Pulmonary artery endothelial cell (primary cell): ENCODE data around the gene POGK. TPM values are rescaled to one million over a fixed set of nuclear protein-coding genes. Genes with fewer than 3 reads are reported as not detected.
A peak's percentile ranks its signal among the peaks of the same experiment; 100 is the strongest.
"Not testable (repeated sequence)": the region's sequence is repeated elsewhere in the genome, so short reads cannot be mapped to it uniquely, and the experiment has no call there.

Experiments used
- DNase-seq: peaks from one replicate; pipeline ENCODE4 v3.0.0-alpha.2; 2011; ENCODE audit warnings: low read depth, low spot score
- total RNA-seq: library from RNA; depleted of rRNA; stranded (reverse); fragments of >200 nt; gene quantifications from 2 replicates; pipeline ENCODE4 v1.2.3, GENCODE V29; 2014

Gene POGK
- total RNA-seq, 1 donor from 2014 or later: 27.3 TPM

DNA sequence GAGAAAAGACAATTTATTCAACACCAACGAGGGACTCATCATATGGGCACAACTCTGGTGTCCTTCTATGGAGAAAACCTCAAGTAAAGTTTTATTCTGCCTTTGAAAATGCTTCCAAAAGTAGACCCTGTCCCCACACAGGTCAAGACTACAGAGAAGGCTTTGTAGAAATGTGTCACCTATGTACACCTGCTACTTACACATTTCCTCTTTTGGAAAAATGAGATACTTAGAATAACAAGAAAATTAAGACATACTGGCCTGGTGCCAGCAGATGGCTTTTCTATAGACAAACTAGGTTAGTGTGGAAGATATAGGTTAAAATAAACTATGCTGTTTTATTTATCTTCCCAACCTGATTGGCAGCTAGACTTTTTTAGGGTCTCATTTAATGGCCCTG, 13.6 kb downstream of the POGK start:
- DNase-seq: no peak

DNA sequence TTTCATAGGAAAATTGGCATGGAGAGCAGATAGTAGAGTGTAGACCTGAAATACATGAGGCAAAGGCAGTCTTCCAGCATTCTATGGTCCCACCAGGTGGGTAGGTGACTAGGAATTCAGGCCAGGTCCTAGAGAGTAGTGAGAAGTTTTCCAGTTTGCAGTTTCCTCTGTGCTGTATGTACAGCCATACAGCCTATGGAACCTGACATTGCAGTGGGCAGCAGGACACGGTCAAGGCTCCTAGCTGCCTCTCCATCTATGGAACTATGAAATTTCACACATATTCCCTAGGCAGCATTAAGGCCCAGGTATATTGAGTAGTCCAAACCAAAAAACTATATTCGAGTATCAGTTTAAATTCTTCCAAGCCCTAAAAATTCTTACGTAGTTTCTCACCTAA, 16.3 kb downstream of the POGK start:
- DNase-seq: no peak

DNA sequence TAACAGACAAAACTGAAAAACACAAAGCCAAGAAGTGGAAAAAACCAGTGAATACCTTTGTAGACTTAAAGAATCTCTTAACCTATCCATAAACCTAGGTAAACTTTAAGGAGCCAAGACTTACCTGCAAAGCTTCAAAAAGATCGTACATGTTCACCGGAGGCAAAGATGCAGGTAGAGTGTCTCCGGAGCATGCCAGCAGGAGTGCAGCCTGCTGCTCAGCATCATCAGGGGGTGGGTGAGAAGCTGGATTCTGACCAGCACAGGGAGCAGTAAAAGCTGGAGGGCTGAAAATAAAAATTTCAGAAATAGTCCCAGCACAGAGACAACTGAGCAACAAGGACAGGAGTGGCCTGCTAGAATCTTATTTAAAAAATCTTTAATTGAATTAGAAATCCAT, 18.7 kb downstream of the POGK start:
- no peak for DNase-seq

DNA sequence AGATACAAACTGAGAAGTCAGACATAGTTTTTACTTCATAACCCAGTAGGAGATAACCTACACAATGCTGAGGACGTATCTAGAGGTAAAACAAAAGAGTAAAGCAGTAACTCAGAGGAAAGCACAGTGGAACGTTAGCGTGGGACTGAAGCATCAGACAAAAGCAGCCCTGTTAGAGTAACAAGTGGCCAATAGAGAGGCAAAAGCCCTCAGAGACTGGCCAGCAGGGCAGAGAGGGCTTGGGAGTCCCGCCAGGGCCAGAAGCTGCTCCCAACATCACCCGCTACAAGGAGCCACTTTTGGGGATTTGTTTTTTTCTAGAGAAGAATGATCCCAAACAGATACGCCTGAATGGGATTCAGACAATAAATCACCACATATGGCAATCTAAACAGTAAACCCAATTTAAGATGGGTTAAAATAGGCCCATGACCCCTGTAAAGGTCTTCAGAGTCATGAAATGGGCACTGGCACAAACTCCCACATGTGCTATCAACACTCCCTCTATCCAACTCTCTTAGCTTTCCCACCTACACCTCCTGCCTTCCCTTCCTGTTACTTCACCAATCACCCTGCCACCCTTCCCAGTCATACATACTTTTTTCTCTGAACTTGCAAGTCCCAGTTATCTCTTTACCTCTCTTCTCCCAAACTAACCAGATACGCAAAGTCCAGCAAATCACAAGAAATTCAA, 19.6 kb downstream of the POGK start:
- DNase-seq: no peak

DNA sequence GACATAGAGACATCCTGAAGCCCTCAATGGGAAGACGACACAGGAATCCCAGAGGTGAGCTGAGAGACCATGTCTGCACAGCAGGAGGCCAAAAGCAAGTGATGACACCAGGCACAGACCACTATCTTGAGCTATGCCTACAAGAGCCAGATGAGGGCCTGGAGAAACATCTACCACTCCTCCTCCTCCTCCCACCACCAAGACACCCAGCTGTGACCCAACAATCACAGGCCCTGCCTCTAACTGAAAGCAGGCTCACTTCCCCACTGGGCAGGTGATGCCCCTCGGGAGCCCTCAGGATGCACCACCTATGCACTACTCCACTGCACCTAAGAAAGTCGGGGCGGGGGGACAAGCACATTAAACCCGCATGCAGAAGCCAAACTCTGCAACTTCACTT, 20.3 kb downstream of the POGK start:
- no peak for DNase-seq

DNA sequence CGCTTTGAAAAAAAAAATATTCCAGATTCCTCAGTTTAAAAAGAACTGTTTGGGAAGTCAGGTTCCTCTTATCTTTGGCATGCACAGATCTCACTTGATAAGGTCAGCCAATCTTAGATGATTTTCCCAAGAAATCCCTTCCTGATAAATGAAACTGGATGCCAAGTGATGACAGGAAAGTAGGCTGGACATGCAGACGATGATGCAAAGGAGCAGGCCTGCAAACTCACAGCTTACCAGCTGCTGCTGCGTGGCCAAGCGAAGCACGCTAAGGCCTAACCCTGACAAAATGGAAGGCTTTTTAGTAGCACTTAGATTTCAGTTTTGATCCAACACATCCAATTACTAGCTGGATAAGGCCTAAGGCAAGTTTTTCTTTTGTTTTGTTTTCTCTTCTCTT, 26.7 kb downstream of the POGK start:
- no peak for DNase-seq

DNA sequence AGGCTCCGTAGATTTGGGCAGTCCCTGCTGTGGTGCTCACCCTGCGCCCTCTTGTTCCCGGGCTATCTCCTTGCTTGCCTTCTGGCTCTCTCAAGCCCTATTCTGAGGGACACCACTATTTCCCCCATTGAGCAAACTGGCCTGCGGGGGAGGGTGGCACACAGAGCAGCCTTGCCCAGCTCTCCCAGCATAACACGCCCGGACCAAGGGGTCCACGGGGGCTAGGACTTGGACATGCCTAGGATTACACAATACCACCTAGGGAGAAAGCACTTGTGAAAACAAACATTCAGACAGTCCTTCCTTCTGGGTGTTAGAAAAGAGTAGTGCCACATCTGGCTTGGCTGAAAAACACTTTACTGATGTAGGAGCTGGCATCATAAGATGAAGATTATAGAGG, 29.4 kb downstream of the POGK start:
- no peak for DNase-seq

DNA sequence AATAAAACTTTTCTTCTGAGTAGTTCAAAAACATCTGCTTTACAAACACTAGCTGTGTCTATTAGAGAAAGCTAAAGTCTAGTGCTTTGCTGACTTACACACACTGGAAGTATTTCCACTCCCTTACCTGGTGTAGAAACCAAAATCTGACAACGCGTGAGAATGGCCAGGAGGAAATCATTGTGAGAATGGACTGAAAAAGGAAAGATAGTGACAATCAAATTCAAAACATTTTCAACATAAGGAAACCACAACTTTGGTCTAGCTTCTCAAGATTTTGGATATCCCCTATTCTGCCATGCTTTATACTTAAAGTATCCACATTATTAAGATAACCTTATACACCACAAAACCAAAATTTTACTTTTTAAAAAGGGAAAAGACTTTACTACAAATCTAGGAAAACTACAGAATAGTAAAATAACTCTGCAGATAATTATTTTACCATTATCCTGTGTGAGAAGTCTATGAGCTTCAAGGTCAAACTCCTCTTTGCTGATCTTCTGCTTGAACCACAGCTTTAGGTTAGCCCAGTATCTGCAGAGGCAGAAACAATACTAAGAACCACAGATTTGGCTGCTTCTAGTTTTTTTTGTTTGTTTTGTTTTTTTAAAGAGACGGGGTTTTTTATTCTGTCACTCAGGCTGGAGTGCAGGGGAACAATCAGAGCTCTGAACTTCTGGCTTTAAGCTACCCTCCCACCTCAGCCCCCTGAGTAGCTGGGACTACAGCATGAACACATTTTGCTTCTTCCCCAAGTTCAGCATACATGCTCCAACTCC, 30.2 kb downstream of the POGK start:
- DNase-seq: no peak

DNA sequence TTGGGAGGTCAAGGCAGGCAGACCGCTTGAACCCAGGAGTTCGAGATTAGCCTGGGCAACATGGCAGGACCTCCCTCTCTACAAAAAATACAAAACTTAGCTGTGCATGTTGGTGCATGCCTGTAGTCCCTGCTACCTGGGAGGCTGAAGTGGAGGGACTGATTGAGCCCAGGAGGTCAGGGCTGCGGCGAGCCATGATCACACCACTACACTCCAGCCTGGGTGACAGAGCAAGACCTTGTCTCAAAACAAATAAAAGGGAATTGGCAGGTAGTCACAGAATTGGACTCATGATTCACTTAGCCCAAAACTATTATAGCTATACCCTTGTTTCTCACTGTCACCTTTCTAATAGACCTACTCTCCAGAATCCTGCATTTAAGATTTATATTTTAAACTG, 31.3 kb downstream of the POGK start:
- DNase-seq: no peak

DNA sequence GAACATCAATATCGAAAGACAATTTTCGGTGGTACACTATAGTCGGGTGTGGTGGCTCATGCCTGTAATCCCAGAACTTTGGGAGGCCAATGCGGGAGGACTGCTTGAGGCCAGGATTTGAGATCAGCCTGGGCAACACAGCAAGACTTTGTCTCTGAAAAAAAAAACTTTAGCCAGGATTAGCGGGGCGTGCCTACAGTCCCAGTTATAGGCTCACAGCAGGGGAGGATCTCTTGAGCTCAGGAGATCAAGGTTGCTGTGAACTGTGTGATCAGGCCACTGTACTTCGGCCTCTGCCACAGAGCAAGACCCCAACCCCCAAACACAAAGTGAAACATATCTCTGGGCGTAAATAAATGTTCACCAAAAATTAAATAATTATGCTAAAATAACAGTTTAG, 35.2 kb downstream of the POGK start:
- DNase-seq: no peak

DNA sequence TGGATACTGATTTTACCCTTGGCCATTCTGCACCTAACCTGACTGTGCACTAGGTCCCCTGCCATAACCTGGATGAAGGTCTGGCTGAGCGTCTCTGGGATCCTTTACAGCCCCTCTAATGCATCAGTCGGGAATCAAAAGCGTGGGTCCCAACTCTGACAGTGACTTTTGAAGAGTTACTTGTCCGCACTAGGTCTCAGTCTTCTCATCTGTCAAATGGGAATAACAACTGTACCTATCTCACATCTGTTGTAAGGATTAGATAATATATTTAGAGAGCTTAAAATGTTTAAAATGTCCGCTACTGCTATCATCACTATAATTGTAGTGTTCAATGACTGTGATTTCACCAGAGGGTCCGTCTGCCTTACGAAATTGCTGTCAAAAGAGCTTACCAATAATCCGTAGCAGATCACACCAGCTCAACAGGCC, 36.0 kb downstream of the POGK start:
- no peak for DNase-seq

DNA sequence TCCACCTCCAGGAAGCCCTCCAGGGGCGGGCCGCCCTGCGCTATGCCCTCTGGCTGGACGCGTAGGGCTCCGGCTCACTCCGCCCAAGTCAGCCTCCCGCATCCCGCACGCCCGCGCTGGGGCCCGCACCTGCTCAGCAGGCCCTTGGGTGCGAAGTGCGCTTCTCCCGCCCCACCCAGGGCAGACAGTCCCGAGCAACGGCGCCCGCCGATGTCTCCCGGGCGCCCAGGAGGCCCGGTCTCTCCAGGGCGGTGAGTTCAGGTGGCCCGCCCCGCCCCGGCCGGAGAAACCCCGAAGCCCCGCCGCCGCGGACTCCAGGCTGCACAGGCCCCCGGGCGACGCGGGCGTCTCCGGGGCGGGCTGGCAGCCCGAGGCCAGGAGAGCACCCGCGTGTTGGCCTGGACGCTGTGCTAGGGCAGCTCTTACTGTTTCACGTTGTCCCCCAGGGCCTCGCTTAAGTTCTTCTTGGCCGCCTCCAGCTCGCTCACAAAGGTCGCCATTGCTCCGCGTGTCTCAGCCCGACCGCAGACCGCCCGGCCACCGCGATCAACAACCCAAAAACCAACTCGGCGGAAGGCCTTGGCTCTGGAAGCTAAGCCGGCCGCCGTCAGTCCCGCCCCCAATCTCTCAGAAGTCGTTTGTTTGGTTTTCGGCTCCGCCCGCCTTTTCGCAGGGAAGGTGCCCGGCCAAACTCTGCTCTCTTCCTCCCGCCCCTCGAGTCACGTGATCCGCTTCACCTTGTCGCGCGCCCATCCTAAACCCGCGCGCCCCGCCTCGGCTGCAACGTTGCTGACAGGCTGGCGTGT, 36.7 kb downstream of the POGK start, which contains the start of gene TADA1:
Gene TADA1 (minus strand): TSS at position 531 of the 806 bp plus-strand sequence. CDS start 31 bp downstream, at position 500.
- peak; percentile 94 for DNase-seq

DNA sequence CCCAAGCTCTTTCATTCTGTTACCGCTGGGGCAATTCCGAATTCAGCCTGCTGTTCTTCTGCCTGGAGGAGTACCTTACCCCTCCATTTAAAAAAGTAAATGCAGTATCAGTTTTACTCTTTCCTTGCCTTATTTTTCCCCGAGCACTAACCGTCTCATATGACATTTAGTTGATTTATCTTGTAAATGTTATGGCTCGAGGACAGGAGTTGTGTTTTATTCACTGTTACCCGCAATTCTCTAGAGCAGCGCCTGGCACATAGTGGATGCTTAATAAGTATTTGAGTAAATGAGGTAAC, 37.2 kb downstream of the POGK start:
- DNase-seq: no peak

DNA sequence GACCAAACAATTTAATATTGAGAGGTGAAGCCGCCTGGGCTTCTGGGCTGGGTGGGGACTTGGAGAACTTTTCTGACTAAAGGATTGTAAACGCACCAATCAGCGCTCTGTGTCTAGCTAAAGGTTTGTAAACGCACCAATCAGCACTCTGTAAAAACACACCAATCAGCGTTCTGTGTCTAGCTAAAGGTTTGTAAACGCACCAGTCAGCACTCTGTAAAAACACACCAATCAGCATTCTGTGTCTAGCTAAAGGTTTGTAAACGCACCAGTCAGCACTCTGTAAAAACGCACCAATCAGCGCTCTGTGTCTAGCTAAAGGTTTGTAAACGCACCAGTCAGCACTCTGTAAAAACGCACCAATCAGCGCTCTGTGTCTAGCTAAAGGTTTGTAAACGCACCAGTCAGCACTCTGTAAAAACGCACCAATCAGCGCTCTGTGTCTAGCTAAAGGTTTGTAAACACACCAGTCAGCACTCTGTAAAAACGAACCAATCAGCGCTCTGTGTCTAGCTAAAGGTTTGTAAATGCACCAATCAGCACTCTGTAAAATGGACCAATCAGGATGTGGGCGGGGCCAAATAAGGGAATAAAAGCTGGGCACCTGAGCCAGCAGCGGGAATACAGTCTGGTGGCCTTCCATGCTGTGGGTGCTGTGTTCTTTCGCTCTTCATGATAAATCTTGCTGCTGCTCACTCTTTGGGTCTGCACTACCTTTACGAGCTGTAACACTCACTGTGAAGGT, 39.1 kb downstream of the POGK start:
- not testable (repeated sequence) for DNase-seq

DNA sequence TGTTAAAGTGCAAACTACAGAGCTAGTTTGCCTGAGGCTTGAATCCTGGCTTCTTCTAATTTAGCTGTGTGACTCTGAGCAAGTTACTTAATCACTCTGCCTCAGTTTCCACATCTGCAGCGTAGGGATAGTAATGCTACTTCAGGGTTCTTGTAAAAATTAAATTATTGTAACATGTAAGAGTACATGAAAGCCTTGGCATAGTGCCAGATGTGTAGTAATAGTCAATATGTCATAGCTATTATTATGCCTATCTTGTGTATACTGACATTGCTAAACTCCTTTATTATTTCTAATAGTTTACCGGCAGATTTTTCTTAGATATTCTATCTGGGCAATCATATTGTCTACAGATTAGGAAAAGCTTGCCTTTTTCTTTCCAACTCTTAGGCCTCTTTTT, 43.6 kb downstream of the POGK start:
- no peak for DNase-seq

DNA sequence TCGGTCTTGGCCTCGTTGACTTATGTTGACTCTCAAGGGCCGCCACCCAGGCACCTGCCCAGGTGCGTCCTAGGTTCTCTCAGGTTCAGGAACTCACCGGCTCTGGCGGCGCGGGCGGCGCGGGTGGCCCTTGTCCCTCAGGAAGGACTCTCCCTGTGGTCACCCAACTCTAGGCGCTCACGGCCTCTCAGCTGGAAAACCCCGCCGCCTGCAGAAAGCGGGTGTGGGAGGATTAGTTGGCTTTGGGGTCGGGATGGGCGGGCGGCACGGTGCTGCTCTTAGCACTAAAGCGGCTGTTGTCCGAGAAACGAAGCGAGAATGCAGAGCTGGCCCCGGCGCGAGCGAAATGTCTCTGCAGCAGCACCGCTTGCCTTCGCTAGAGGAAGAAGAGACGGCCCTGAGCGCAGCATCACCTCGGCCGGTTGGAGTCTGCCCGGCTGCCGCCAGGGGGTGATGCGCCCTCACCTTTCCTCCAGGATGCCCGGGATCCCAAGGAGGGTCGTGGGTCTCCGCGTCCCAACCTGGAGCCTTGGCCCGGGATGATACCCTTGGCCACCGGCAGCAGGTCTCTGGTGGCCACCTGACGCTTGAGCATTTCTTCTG, 44.9 kb downstream of the POGK start:
- no peak for DNase-seq

DNA sequence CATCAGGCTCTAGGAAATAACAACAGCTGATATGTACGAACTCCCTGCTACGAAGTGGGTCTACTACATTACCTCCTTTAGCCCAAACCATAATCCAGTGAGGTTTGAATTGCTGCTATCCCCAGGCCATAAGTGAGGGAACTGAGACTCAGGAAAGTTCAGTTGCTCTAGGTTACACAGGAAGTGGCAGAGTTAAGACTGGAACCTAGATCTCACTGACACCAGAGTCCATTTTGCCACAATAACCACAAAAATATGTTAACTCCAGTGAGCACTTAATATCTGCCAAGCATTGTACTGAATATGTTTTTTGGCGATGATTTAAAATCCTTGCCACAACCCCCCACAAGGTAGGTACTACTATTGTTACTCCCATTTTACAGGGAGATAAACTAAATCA, 45.7 kb downstream of the POGK start:
- DNase-seq: no peak

DNA sequence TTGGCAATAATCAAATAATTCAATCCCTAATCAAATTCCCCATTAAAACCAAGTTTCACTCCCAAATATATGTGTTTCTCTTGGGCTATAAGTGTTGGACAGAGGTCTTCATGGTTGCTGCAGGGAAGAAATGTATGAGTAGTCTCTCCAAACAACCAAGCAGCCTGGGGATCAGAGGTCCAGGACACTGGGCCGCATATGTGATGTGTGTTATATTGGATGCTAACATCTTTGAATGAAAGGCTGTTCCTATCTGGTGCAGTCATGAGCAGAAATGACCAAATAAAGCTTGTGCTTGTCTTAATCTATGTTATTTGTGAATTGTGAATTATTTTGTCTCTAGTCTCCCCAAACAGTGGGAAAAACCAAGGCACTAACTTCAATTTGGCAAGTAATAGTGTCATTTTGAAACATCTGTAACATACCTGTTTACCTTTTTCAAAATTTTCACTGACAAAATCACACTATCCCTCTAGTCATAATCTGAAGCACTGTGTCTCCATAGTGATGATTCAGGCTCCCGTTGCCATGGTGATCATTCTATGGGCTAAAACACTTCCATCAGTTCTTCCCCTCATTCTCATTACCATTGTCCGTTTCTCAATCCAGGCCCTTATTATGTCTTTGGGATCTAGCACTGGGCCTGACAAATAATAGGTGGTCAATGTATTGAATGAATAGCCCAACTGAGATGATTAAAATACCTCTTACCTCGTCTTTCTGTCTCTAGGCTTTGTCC, 49.3 kb downstream of the POGK start:
- no peak for DNase-seq

DNA sequence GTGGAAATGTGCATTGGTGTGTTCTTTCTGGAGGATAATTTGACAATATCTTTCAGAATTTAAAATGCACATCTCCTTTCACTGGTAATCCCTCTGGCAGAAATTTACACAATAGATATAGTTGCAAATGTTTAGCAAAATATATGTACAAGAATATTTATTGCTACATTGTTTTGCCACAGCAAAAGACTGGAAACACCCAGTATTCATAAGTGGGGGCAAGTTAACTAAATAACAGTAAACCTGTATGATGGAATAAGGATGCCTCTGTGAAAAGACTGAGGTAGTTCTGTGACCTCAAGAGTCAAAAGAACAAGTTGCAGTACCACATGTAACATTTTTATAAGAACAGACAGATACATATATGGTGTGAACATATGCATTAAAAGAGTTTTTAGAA, 50.5 kb downstream of the POGK start:
- no peak for DNase-seq

DNA sequence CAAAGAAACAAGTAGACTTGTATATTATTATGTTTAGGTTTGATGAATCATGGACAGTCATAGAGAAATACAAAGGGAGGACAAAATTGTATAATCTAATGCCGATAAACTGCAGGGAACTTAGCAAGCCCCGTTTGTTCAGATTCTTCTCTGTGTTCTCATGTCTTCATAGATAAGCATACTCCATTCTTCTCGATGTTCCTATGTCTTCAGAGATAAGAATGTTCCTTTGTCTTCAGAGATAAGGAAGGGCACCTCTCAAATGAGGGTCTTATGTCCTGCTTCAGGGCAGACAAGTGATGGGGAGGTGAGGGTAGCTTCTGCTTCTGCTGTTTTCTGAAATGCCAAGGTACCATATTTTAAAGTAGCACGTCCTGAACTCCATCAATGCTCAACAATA, 56.5 kb downstream of the POGK start:
- no peak for DNase-seq

DNA sequence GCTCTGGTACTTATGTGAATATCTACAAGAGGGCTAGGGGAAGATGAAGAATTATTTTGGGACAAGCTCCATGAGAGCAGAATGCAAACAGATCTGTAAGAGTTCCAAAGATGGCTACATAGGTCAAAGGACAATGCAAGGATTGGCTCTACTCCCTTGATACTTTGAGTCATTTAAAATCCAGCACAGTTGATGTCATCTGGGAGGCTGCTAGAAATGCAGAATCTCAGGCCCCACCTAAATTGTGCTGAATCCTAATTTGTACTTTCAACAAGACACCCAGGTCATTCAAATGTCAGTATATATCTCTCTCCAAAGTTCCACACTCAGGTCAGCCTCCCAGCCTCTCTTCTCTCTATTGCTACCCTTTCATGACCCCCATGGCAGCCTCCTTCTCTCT, 60.5 kb downstream of the POGK start:
- no peak for DNase-seq
